Nasal cavity respiratory epithelium epithelial cell of viscerocranial mucosa (primary cell): ENCODE data around the gene LRRC8E. TPM values are rescaled to one million over a fixed set of nuclear protein-coding genes. Genes with fewer than 3 reads are reported as not detected.

Experiments used
- total RNA-seq: library from RNA; depleted of rRNA; stranded (reverse); fragments of >200 nt; gene quantifications from 2 replicates; pipeline ENCODE4 v1.2.3, GENCODE V29; 2014

The LRRC8E gene
- 18.1 and 28.7 TPM in 2 replicates for total RNA-seq

GRCh38 chr19:7888145-7888825 lies at the start of gene LRRC8E:
LRRC8E (plus strand) TSS chr19:7888510; CDS start chr19:7895604, 7,094 bp downstream.

GRCh38 chr19:7874076-7874896 lies 14.0 kb upstream of the LRRC8E start, which contains the start of gene PRR36:
PRR36 (minus strand) TSS chr19:7874390; CDS start chr19:7873689, 701 bp downstream.

GRCh38 chr19:7903244-7904073 lies 15.1 kb downstream of the LRRC8E start, which contains the start of gene MAP2K7:
MAP2K7 (plus strand) TSS chr19:7903877; CDS start chr19:7903945, 68 bp downstream.

GRCh38 chr19:7914598-7915045 lies 26.3 kb downstream of the LRRC8E start, which contains the start of gene TGFBR3L:
TGFBR3L (plus strand) TSS chr19:7914830.

GRCh38 chr19:7919610-7920518 lies 31.6 kb downstream of the LRRC8E start, which contains the start of gene SNAPC2:
SNAPC2 (plus strand) TSS chr19:7920338; CDS start chr19:7920367, 29 bp downstream.

GRCh38 chr19:7926021-7926726 lies 37.9 kb downstream of the LRRC8E start, which contains the start of gene CTXN1:
CTXN1 (minus strand) TSS chr19:7926135; CDS start chr19:7925538, 597 bp downstream.

GRCh38 chr19:7943444-7944176 lies 55.3 kb downstream of the LRRC8E start, which contains the start of gene TIMM44:
TIMM44 (minus strand) TSS chr19:7943666; CDS start chr19:7943651, 15 bp downstream.

Other genes with a start within 250 kb of the LRRC8E start
- not detected in 2 replicates for gene RETN, start 219.5 kb upstream of the LRRC8E start, total RNA-seq
- gene MCEMP1, start 211.4 kb upstream of the LRRC8E start, total RNA-seq = under 0.01 TPM in 1 of 2 replicates, not detected in the other
- 41.7 and 57.2 TPM in 2 replicates for gene TRAPPC5, start 207.7 kb upstream of the LRRC8E start, total RNA-seq
- not detected in 2 replicates for gene FCER2, start 186.4 kb upstream of the LRRC8E start, total RNA-seq
- gene CLEC4G, start 156.4 kb upstream of the LRRC8E start, total RNA-seq = not detected in 2 replicates
- not detected in 2 replicates for gene CD209, start 141.0 kb upstream of the LRRC8E start, total RNA-seq
- gene CLEC4M, start 125.3 kb upstream of the LRRC8E start, total RNA-seq = not detected in 2 replicates
- gene EVI5L, start 58.3 kb upstream of the LRRC8E start, total RNA-seq = 19.8 and 25.5 TPM in 2 replicates
- gene PRR36, start 14.1 kb upstream of the LRRC8E start, total RNA-seq = under 0.01 TPM in 1 of 2 replicates, not detected in the other
- gene MAP2K7, start 15.4 kb downstream of the LRRC8E start, total RNA-seq = 15.4 and 20.9 TPM in 2 replicates
- 1.6 and 5.8 TPM in 2 replicates for gene TGFBR3L, start 26.3 kb downstream of the LRRC8E start, total RNA-seq
- gene SNAPC2, start 31.8 kb downstream of the LRRC8E start, total RNA-seq = 13.3 and 13.9 TPM in 2 replicates
- 1.0 and 1.6 TPM in 2 replicates for gene CTXN1, start 37.6 kb downstream of the LRRC8E start, total RNA-seq
- gene TIMM44, start 55.2 kb downstream of the LRRC8E start, total RNA-seq = 85.6 and 116 TPM in 2 replicates
- gene ELAVL1, start 117.1 kb downstream of the LRRC8E start, total RNA-seq = 20.2 and 72.3 TPM in 2 replicates
- not detected in 2 replicates for gene CCL25, start 164.2 kb downstream of the LRRC8E start, total RNA-seq